GM13976 (cell line): Measurements from ENCODE around the gene STK39.

Experiments used
- DNase-seq: peaks from one replicate; pipeline ENCODE4 v3.0.0; 2012; ENCODE audit warnings: low spot score
- in situ Hi-C: fragments of 300-500 bp; cut with MboI; formaldehyde crosslinking; loops from one replicate; pipeline ENCODE4 v1.12.0; 2022; ENCODE audit warnings: low sequenced_read_pairs, mixed read lengths, inconsistent platforms; ENCODE audit not compliant: unreplicated experiment
- TF ChIP-seq, protein P1 (sequence below): IDR thresholded peaks from 2 replicates; pipeline ENCODE4 v1.5.1; 2012; ENCODE audit warnings: borderline replicate concordance, mild to moderate bottlenecking; ENCODE audit not compliant: insufficient read depth; ENCODE audit errors: extremely low read depth, missing control alignments, control extremely low read depth

STK39 gene

DNA sequence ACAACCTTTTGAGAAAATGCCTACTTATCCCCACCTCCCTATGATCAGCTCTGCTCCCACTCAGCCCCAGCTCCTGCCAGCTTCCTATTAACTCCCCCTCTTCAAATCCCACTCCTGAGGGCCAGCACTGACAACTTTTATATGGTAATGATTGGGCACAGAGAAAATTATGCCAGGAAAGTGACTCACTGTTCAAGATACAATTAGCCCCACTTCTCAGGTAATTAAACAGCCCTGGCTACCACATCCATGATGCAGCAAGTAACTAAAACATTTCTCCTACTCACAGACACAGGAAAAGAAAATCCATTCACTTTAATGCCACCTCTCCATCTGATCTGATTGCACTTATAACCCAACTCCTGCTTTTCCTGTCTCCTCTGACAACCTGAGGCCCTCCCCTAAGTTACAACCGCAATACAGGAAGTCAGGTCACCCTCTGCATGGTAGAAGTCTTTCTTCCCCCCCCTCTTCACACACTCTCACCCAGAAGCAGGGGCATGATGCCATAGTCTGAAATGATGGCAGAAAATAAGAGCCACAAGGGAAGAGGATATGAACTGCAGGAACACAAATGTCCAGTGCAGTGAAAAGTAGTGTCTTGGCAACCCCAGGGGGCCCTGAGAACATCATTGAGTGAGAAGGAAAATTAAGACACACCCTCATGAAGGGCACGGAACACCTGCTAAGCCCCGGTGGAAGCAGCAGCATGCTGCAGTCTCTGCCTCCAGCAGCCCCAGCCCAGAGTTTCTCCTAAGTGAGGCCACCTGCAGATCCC is 54.4 kb downstream of the STK39 start:
- TF ChIP-seq, protein P1, sequence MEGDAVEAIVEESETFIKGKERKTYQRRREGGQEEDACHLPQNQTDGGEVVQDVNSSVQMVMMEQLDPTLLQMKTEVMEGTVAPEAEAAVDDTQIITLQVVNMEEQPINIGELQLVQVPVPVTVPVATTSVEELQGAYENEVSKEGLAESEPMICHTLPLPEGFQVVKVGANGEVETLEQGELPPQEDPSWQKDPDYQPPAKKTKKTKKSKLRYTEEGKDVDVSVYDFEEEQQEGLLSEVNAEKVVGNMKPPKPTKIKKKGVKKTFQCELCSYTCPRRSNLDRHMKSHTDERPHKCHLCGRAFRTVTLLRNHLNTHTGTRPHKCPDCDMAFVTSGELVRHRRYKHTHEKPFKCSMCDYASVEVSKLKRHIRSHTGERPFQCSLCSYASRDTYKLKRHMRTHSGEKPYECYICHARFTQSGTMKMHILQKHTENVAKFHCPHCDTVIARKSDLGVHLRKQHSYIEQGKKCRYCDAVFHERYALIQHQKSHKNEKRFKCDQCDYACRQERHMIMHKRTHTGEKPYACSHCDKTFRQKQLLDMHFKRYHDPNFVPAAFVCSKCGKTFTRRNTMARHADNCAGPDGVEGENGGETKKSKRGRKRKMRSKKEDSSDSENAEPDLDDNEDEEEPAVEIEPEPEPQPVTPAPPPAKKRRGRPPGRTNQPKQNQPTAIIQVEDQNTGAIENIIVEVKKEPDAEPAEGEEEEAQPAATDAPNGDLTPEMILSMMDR = no peak
- in situ Hi-C loops = no loop called here
- DNase-seq = no peak

DNA sequence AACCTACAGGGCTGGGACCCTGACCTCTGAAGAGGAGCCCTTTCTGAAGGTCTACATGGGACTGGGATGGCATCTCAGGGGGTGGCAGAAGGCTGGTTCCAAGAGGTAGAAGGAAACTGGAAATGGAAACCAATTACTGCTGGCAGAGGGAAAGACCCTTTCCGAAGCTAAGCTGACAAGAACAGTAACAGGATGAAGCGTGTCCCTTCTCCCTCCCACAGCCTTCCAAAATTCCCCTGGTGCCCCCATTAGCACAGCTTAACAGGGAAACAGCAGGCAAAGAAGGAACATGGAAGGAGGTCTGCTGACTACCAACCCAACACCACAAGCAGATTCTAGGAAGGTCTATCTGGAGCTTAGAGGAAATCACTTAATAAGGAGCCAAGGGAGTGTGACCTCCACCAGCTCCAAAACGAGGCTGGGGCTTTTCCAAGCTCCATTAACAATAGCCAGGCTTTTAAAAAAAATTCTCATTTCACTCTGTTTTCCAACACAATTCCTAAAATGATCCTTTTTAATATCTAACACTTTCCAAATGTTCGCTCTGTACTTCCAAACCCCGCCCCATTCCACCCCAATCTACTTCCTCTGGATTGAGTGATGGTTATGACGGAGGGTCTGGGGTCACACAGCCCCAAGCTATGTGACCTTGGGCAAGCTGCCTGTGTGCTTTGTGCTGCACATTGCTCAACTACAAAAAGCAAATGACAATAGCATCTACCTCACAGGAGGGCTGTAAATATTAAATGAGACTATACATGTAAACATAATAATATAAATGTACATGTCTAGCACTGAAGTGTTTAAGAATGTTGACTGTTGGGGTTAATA is 55.2 kb downstream of the STK39 start:
- in situ Hi-C loops = no loop called here
- TF ChIP-seq, protein P1 = no peak
- no peak for DNase-seq

- TF ChIP-seq, protein P1 = no peak
- in situ Hi-C loops = no loop called here
- no peak for DNase-seq
Observed at GRCh38 chr2:168190590-168191336, 56.6 kb downstream of the STK39 start.

DNA sequence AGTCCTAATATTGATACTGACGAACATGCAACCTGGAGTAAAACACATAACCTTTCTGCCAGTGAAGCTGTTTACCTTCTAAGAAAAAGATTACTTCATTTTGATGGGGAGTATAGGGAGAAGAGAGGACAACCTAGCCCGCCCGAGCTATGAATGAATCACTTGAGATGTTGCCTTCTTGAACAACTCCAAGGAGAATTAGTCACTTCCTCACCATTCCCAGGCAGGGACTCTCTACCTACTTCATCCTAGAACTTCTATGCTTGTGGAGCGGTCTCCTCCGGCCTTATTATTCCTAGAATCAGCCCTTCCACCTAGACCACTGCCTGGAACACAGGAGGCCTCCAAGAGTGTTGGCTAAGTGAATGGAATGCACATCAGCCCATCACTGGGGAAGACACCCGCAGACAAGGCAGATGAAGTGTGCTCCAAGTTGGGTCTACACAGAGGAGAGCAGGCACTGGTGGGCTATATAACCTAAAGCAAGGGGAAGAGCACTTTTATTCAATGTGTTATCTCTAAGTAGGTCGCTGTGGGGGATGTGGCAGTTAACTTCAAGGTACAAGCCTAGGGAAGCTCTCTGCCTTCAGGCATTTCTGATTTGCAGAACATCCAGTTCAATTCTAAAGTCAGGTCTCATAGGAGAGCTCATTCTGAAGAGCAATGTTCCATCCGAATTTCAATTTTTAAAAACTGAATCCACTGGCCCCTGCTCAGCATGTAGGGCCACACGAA is 57.4 kb downstream of the STK39 start:
- TF ChIP-seq, protein P1 = no peak
- in situ Hi-C loops = no loop called here
- DNase-seq = no peak

GRCh38 chr2:168188002-168188401 is 59.4 kb downstream of the STK39 start:
- DNase-seq = no peak
- TF ChIP-seq, protein P1 = no peak

GRCh38 chr2:168186452-168186851 is 60.9 kb downstream of the STK39 start:
- in situ Hi-C loops = no loop called here
- TF ChIP-seq, protein P1 = no peak
- DNase-seq = no peak

More at GRCh38 chr2:168188002-168188401, 59.4 kb downstream of the STK39 start:
- in situ Hi-C loops = no loop called here
